Glutamatergic neuron (in vitro differentiated cells): ENCODE measurements around the gene ZDHHC17. TPM values are rescaled to one million over a fixed set of nuclear protein-coding genes. Genes with fewer than 3 reads are reported as not detected.

Source experiments
- DNase-seq: peaks from one replicate; pipeline ENCODE4 v3.0.0; 2022
- H3K27ac Mint-ChIP-seq: one replicate; pipeline ENCODE4 v1.8.0; 2020; ENCODE audit warnings: mild to moderate bottlenecking, mixed read lengths, inconsistent platforms; ENCODE audit not compliant: unreplicated experiment
- H3K27me3 Mint-ChIP-seq: one replicate; pipeline ENCODE4 v1.8.0; 2020; ENCODE audit warnings: mild to moderate bottlenecking, moderate library complexity, mixed read lengths, inconsistent platforms; ENCODE audit not compliant: unreplicated experiment
- H3K36me3 Mint-ChIP-seq: one replicate; pipeline ENCODE4 v1.8.0; 2020; ENCODE audit warnings: mild to moderate bottlenecking, mixed read lengths, inconsistent platforms; ENCODE audit not compliant: unreplicated experiment
- H3K4me1 Mint-ChIP-seq: one replicate; pipeline ENCODE4 v1.8.0; 2020; ENCODE audit warnings: mild to moderate bottlenecking, low read depth, mixed read lengths, inconsistent platforms; ENCODE audit not compliant: unreplicated experiment
- H3K4me3 Mint-ChIP-seq: one replicate; pipeline ENCODE4 v1.8.0; 2020; ENCODE audit warnings: mild to moderate bottlenecking, mixed read lengths, inconsistent platforms; ENCODE audit not compliant: unreplicated experiment
- H3K9me3 Mint-ChIP-seq: one replicate; pipeline ENCODE4 v1.8.0; 2020; ENCODE audit warnings: mild to moderate bottlenecking, moderate library complexity, mixed read lengths, inconsistent platforms; ENCODE audit not compliant: unreplicated experiment
- total RNA-seq: library from RNA; stranded (reverse); fragmentation: NEBNext Ultra II Directional; extraction: Animal tissue kit (Norgen Biotek cat#: 25700); gene quantifications from one replicate; pipeline ENCODE4 v1.2.1, GENCODE V29; 2021; ENCODE audit not compliant: unreplicated experiment
- TF ChIP-seq, protein P1 (sequence below): fragments of 200-600 bp; sonication (generic); IDR thresholded peaks from one replicate; pipeline ENCODE4 v1.5.0; 2021; ENCODE audit not compliant: partially characterized antibody, unreplicated experiment

Gene ZDHHC17
- total RNA-seq, 1 donor from 2014 or later = 95.5 TPM

DNA sequence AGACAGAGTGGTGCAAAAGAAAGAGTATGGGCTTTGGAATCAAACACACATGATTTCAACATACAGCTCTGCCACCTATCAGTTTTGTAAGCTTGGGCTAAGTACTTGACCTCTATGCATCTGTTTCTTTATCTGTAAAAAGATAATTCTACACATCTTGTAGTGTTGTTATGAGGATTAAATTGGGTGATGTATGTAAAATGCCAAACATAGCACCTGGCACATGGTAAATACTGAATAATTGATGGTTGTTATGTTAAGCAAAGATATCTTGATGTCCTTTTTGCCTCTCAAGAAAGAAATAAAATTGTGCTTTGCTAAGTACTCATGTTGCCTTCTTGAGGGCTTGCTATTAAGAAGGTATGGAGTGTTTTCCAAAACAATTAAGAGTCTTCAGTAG, 117.2 kb downstream of the ZDHHC17 start:
- Mint-ChIP-seq H3K9me3 (peaks cover 3% of the 10 kb centered on the region), H3K36me3 (no peaks in the 10 kb centered on the region), H3K4me1 (peaks cover 15% of the 10 kb centered on the region), H3K4me3 (no peak overlapping the region), H3K27ac (no peak overlapping the region), H3K27me3 (peaks cover 7% of the 10 kb centered on the region)
- no peak for DNase-seq
- TF ChIP-seq, protein P1, sequence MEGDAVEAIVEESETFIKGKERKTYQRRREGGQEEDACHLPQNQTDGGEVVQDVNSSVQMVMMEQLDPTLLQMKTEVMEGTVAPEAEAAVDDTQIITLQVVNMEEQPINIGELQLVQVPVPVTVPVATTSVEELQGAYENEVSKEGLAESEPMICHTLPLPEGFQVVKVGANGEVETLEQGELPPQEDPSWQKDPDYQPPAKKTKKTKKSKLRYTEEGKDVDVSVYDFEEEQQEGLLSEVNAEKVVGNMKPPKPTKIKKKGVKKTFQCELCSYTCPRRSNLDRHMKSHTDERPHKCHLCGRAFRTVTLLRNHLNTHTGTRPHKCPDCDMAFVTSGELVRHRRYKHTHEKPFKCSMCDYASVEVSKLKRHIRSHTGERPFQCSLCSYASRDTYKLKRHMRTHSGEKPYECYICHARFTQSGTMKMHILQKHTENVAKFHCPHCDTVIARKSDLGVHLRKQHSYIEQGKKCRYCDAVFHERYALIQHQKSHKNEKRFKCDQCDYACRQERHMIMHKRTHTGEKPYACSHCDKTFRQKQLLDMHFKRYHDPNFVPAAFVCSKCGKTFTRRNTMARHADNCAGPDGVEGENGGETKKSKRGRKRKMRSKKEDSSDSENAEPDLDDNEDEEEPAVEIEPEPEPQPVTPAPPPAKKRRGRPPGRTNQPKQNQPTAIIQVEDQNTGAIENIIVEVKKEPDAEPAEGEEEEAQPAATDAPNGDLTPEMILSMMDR = no peak

DNA sequence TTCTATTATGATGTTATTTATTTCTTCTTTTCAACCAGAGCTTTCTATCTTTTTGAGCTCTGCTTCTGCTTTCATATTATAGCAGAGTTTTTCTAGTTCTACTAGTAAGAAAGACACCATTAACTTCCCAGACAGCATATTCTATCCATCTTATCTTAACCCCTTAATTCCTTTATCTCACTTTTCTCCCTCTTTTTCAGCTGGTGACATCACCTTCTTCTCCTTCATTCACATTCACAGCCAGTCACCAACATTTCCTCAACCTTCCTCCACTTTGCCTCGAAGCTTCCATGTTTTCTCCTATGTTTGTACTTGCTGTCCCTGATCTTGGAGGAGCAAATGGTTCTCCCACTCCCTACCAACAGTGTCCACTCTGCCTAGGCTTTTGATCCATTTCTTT, 118.5 kb downstream of the ZDHHC17 start:
- no peak overlapping the region for H3K27ac Mint-ChIP-seq
- H3K36me3 Mint-ChIP-seq = no peaks in the 10 kb centered on the region
- peaks cover 7% of the 10 kb centered on the region for H3K27me3 Mint-ChIP-seq
- TF ChIP-seq, protein P1 = no peak
- no peak overlapping the region for H3K4me3 Mint-ChIP-seq
- peaks cover 3% of the 10 kb centered on the region for H3K9me3 Mint-ChIP-seq
- H3K4me1 Mint-ChIP-seq = peaks cover 15% of the 10 kb centered on the region
- DNase-seq = no peak

DNA sequence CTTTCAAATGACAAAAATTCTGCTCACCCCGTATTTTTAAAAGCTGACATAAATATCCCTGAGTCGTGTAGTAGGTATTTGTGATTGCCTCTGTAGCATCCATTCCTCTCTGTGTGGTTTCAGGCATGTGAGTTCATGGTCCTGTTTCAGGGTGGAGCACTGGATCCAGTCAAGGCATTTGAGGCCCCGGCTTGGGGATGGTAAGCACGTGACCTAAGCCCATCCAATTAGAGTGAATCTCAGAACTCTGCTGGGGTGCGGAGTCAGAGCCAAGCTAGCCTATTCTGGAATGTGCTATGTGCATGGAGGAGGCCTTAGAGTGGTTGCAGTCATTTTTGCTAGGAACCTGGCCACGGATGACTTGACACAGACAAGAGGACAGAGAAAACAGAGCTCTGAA, 119.2 kb downstream of the ZDHHC17 start:
- H3K27ac Mint-ChIP-seq = no peak overlapping the region
- peaks cover 3% of the 10 kb centered on the region for H3K9me3 Mint-ChIP-seq
- TF ChIP-seq, protein P1 = no peak
- H3K4me3 Mint-ChIP-seq = no peak overlapping the region
- H3K27me3 Mint-ChIP-seq = peaks cover 7% of the 10 kb centered on the region
- H3K36me3 Mint-ChIP-seq = no peaks in the 10 kb centered on the region
- DNase-seq = no peak
- peaks cover 13% of the 10 kb centered on the region for H3K4me1 Mint-ChIP-seq

DNA sequence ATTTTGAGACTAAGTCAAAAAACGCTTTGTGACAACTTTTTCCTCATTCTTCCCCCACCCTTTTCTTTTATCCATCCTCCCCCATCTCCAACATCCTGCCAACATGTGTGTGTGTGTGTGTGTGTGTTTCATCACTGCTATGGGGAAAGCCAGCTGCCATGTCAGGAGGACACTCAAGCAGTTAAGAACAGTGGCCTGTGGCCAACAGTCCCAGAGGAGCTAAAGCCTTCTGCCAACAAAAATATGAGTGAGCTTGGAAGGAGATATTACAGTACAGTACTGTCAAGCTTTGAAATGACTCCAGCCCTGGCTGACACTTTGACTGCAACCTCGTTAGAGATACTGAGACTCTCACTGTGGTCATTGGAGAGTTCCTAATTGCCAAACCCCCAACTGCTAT, 119.9 kb downstream of the ZDHHC17 start:
- H3K36me3 Mint-ChIP-seq = no peaks in the 10 kb centered on the region
- H3K4me3 Mint-ChIP-seq = no peak overlapping the region
- H3K27ac Mint-ChIP-seq = no peak overlapping the region
- peaks cover 5% of the 10 kb centered on the region for H3K27me3 Mint-ChIP-seq
- TF ChIP-seq, protein P1 = no peak
- peaks cover 13% of the 10 kb centered on the region for H3K4me1 Mint-ChIP-seq
- H3K9me3 Mint-ChIP-seq = peaks cover 3% of the 10 kb centered on the region
- no peak for DNase-seq

DNA sequence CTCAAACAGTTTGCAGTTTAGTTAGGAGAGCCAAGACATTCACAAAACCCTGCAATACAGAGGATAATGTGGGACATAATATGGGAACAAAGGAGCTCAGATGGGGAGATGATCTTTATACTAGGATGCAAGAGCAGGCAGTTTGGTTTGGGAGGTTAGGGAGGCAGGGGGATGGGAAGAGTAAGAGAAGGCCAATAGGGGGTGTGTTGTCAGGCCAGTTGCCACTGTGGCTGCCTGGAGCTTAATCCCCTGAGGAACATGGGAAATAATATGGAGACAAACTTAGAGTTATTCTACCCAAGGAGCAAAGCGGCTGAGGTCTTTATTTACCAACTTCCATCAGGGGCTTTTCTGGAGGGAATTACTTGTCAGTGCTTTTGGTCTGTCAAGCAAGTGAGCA, 124.9 kb downstream of the ZDHHC17 start:
- H3K9me3 Mint-ChIP-seq = no peaks in the 10 kb centered on the region
- H3K36me3 Mint-ChIP-seq = no peaks in the 10 kb centered on the region
- no peak for DNase-seq
- H3K27ac Mint-ChIP-seq = no peak overlapping the region
- H3K4me3 Mint-ChIP-seq = no peak overlapping the region
- H3K4me1 Mint-ChIP-seq = peaks cover 9% of the 10 kb centered on the region
- H3K27me3 Mint-ChIP-seq = no peaks in the 10 kb centered on the region
- TF ChIP-seq, protein P1 = no peak
